Neural cell (in vitro differentiated cells): Measurements from ENCODE around the gene LRRK2. TPM values are rescaled to one million over a fixed set of nuclear protein-coding genes. Genes with fewer than 3 reads are reported as not detected.
"Not testable (repeated sequence)": the region's sequence is repeated elsewhere in the genome, so short reads cannot be mapped to it uniquely, and the experiment has no call there.

Experiments
- H2AFZ ChIP-seq: fragments of 200-600, 300-800 bp; sonication (generic), shearing (Covaris generic); 2 replicates; pipeline ENCODE4 v1.6.0; 2014; ENCODE audit warnings: low read depth, mild to moderate bottlenecking, antibody characterized with exemption, low read length, moderate library complexity
- H3F3A ChIP-seq: fragments of 200-600 bp; shearing (Covaris generic); 2 replicates; pipeline ENCODE4 v1.6.1; 2016; ENCODE audit warnings: mild to moderate bottlenecking, moderate library complexity, mixed read lengths, antibody characterized with exemption, low read length; ENCODE audit not compliant: insufficient read depth, poor library complexity, severe bottlenecking
- H3K27ac ChIP-seq: fragments of 200-600, 300-800 bp; sonication (generic), shearing (Covaris generic); 2 replicates; pipeline ENCODE4 v1.5.1; 2014; ENCODE audit warnings: mild to moderate bottlenecking, low read length, moderate library complexity
- H3K27me3 ChIP-seq: fragments of 300-800, 200-600 bp; sonication (generic), shearing (Covaris generic); 2 replicates; pipeline ENCODE4 v1.6.0; 2014; ENCODE audit warnings: mild to moderate bottlenecking, low read depth, low read length, moderate library complexity; ENCODE audit not compliant: insufficient read depth
- H3K36me3 ChIP-seq: fragments of 300-800, 200-600 bp; sonication (generic), shearing (Covaris generic); 2 replicates; pipeline ENCODE4 v1.5.1; 2014; ENCODE audit warnings: mild to moderate bottlenecking, antibody characterized with exemption, low read length, moderate library complexity; ENCODE audit not compliant: insufficient read depth
- H3K4me2 ChIP-seq: fragments of 300-800, 200-600 bp; sonication (generic), shearing (Covaris generic); 2 replicates; pipeline ENCODE4 v1.6.0; 2014; ENCODE audit warnings: mild to moderate bottlenecking, low read length
- H3K4me3 ChIP-seq: fragments of 300-800, 200-600 bp; sonication (generic), shearing (Covaris generic); 2 replicates; pipeline ENCODE4 v1.5.1; 2014; ENCODE audit warnings: mild to moderate bottlenecking, low read length, moderate library complexity
- H3K79me2 ChIP-seq: fragments of 200-600 bp; shearing (Covaris generic); replicated peaks from 2 replicates; pipeline ENCODE4 v1.6.0; 2014; ENCODE audit warnings: mild to moderate bottlenecking, low read length, moderate library complexity; ENCODE audit not compliant: insufficient read depth
- H3K9ac ChIP-seq: fragments of 300-800, 200-600 bp; sonication (generic), shearing (Covaris generic); 2 replicates; pipeline ENCODE4 v1.6.1; 2016; ENCODE audit warnings: mild to moderate bottlenecking, low read length, mixed read lengths
- H3K9me2 ChIP-seq: fragments of 200-600 bp; shearing (Covaris generic); 2 replicates; pipeline ENCODE4 v1.6.1; 2016; ENCODE audit warnings: mild to moderate bottlenecking, low read length, mixed read lengths; ENCODE audit not compliant: insufficient read depth
- H3K9me3 ChIP-seq: fragments of 200-600, 300-800 bp; sonication (generic), shearing (Covaris generic); 2 replicates; pipeline ENCODE4 v1.6.1; 2016; ENCODE audit warnings: mild to moderate bottlenecking, mixed run types, low read length, moderate library complexity, mixed read lengths
- H4K20me1 ChIP-seq: fragments of 200-600 bp; shearing (Covaris generic); 2 replicates; pipeline ENCODE4 v1.6.1; 2016; ENCODE audit warnings: mild to moderate bottlenecking, mixed run types; ENCODE audit not compliant: insufficient read depth
- CTCF ChIP-seq: fragments of 450-650 bp; IDR thresholded peaks from 2 replicates; pipeline ENCODE4 v1.5.1; 2014; ENCODE audit warnings: antibody characterized with exemption, mild to moderate bottlenecking, moderate library complexity; ENCODE audit not compliant: poor library complexity, severe bottlenecking
- EP300 ChIP-seq: fragments of 450-650 bp; conservative IDR thresholded peaks from 2 replicates; pipeline ENCODE4 v1.6.1; 2014; ENCODE audit warnings: antibody characterized with exemption, mild to moderate bottlenecking, moderate library complexity; ENCODE audit not compliant: poor library complexity, severe bottlenecking
- EZH2 ChIP-seq: fragments of 200-600, 300-800 bp; shearing (Covaris generic), sonication (generic); IDR thresholded peaks from 2 replicates; pipeline ENCODE4 v1.6.1; 2014; ENCODE audit warnings: antibody characterized with exemption, low read length, borderline replicate concordance, mild to moderate bottlenecking; ENCODE audit not compliant: insufficient read depth, poor library complexity, severe bottlenecking
- MXI1 ChIP-seq: fragments of 450-650 bp; conservative IDR thresholded peaks from 2 replicates; pipeline ENCODE4 v1.6.1; 2014; ENCODE audit warnings: antibody characterized with exemption, mild to moderate bottlenecking; ENCODE audit not compliant: poor library complexity, severe bottlenecking
- POLR2AphosphoS5 ChIP-seq: IDR thresholded peaks from 2 replicates; pipeline ENCODE4 v1.6.1; 2012
- RAD21 ChIP-seq: fragments of 450-650 bp; conservative IDR thresholded peaks from 2 replicates; pipeline ENCODE4 v1.6.1; 2014; ENCODE audit warnings: antibody characterized with exemption, mild to moderate bottlenecking, moderate library complexity
- REST ChIP-seq: IDR thresholded peaks from 2 replicates; pipeline ENCODE4 v1.6.1; 2012; ENCODE audit warnings: borderline replicate concordance
- TAF1 ChIP-seq: IDR thresholded peaks from 2 replicates; pipeline ENCODE4 v1.6.1; 2012; ENCODE audit warnings: low read depth
- polyA plus RNA-seq: library from polyadenylated mRNA; depleted of rRNA; stranded (reverse); fragments of >200 nt; gene quantifications from 2 replicates; pipeline ENCODE4 v1.2.3, GENCODE V29; 2014

The LRRK2 gene
- polyA plus RNA-seq, 1 donor from 2014 or later: 0.54 TPM

GRCh38 chr12:40248585-40249297 lies 23.9 kb downstream of the LRRK2 start:
- Histone ChIP-seq H2AFZ (no peak overlapping the region), H3K79me2 (no peaks in the 10 kb centered on the region), H3K9ac (no peak overlapping the region), H3K4me2 (no peak overlapping the region), H3K9me2 (no peaks in the 10 kb centered on the region), H3K4me3 (no peak overlapping the region), H3K9me3 (no peaks in the 10 kb centered on the region), H3K36me3 (no peaks in the 10 kb centered on the region), H3F3A (no peaks in the 10 kb centered on the region), H4K20me1 (no peaks in the 10 kb centered on the region), H3K27ac (no peak overlapping the region), H3K27me3 (no peaks in the 10 kb centered on the region)
- TF ChIP-seq POLR2AphosphoS5 (no peak), TAF1 (no peak), EZH2 (no peak), RAD21 (no peak), CTCF (no peak), EP300 (no peak), REST (no peak)

GRCh38 chr12:40250652-40251051 lies 25.9 kb downstream of the LRRK2 start:
- not testable (repeated sequence) for H3F3A ChIP-seq, H3K27ac ChIP-seq, H3K9me2 ChIP-seq, H3K4me2 ChIP-seq, H3K27me3 ChIP-seq, H3K4me3 ChIP-seq, H3K36me3 ChIP-seq, H3K9ac ChIP-seq, H2AFZ ChIP-seq, H4K20me1 ChIP-seq, H3K79me2 ChIP-seq, H3K9me3 ChIP-seq

- H3K9ac ChIP-seq: no peak overlapping the region
- H3K27ac ChIP-seq: no peak overlapping the region
- no peak overlapping the region for H3K4me2 ChIP-seq
- no peaks in the 10 kb centered on the region for H3F3A ChIP-seq
- H3K9me3 ChIP-seq: no peaks in the 10 kb centered on the region
- H4K20me1 ChIP-seq: no peaks in the 10 kb centered on the region
- no peaks in the 10 kb centered on the region for H3K79me2 ChIP-seq
- no peaks in the 10 kb centered on the region for H3K9me2 ChIP-seq
- no peaks in the 10 kb centered on the region for H3K27me3 ChIP-seq
- TF ChIP-seq RAD21: no peak
- no peak for TF ChIP-seq MXI1
- no peak overlapping the region for H3K4me3 ChIP-seq
- no peak overlapping the region for H2AFZ ChIP-seq
- H3K36me3 ChIP-seq: no peaks in the 10 kb centered on the region
Observed at GRCh38 chr12:40253936-40254335, 29.1 kb downstream of the LRRK2 start.
